Urothelium cell line (cell line): ENCODE data around the gene GALNT18.

Experiments
- DNase-seq: peaks from one replicate; pipeline ENCODE4 v3.0.0; 2011; ENCODE audit warnings: low spot score, mixed read lengths
- FAIRE-seq: peaks from 2 replicates; lab custom pipeline; 2011; peaks lifted over from hg19 to GRCh38; lab: Jason Lieb, UNC

Gene GALNT18

GRCh38 chr11:11416502-11416901 is 205.3 kb downstream of the GALNT18 start:
- FAIRE-seq = no peak
- DNase-seq = peak; percentile 73

- FAIRE-seq = no peak
- no peak for DNase-seq
Observed at GRCh38 chr11:11415901-11416300, 205.9 kb downstream of the GALNT18 start.

GRCh38 chr11:11414996-11415395 is 206.8 kb downstream of the GALNT18 start:
- no peak for DNase-seq

GRCh38 chr11:11413776-11414175 is 208.0 kb downstream of the GALNT18 start:
- FAIRE-seq (no peak), DNase-seq (no peak)

More at GRCh38 chr11:11414996-11415395, 206.8 kb downstream of the GALNT18 start:
- FAIRE-seq = no peak

- FAIRE-seq (no peak), DNase-seq (no peak)
Observed at GRCh38 chr11:11411401-11411985, 210.3 kb downstream of the GALNT18 start.

- DNase-seq = no peak
- no peak for FAIRE-seq
Observed at GRCh38 chr11:11409901-11410300, 211.9 kb downstream of the GALNT18 start.

- DNase-seq (no peak), FAIRE-seq (no peak)
Observed at GRCh38 chr11:11409224-11409623, 212.6 kb downstream of the GALNT18 start.

- DNase-seq = no peak
- FAIRE-seq = no peak
Observed at GRCh38 chr11:11408436-11409221, 213.2 kb downstream of the GALNT18 start.

- FAIRE-seq (no peak), DNase-seq (no peak)
Observed at GRCh38 chr11:11407763-11408084, 214.1 kb downstream of the GALNT18 start.

- no peak for FAIRE-seq
- no peak for DNase-seq
Observed at GRCh38 chr11:11407065-11407762, 214.6 kb downstream of the GALNT18 start.

GRCh38 chr11:11406652-11407051 is 215.2 kb downstream of the GALNT18 start:
- DNase-seq = no peak
- no peak for FAIRE-seq

GRCh38 chr11:11403763-11404725 is 217.8 kb downstream of the GALNT18 start:
- FAIRE-seq (no peak), DNase-seq (peak; percentile 58)

GRCh38 chr11:11401960-11402535 is 219.8 kb downstream of the GALNT18 start:
- DNase-seq (no peak), FAIRE-seq (no peak)

- FAIRE-seq (no peak), DNase-seq (no peak)
Observed at GRCh38 chr11:11400635-11401232, 221.1 kb downstream of the GALNT18 start.

- FAIRE-seq = no peak
- no peak for DNase-seq
Observed at GRCh38 chr11:11400121-11400520, 221.7 kb downstream of the GALNT18 start.

- FAIRE-seq (no peak), DNase-seq (no peak)
Observed at GRCh38 chr11:11397781-11398180, 224.0 kb downstream of the GALNT18 start.

GRCh38 chr11:11397036-11397415 is 224.8 kb downstream of the GALNT18 start:
- FAIRE-seq (no peak), DNase-seq (no peak)

GRCh38 chr11:11396301-11397035 is 225.3 kb downstream of the GALNT18 start:
- peak; percentile 76 for DNase-seq
- FAIRE-seq = peak; percentile 55

GRCh38 chr11:11395126-11395525 is 226.7 kb downstream of the GALNT18 start:
- DNase-seq = no peak
- no peak for FAIRE-seq
